Measurements from ENCODE around the gene SUGCT. TPM values are rescaled to one million over a fixed set of nuclear protein-coding genes. Genes with fewer than 3 reads are reported as not detected.

The SUGCT gene
- total RNA-seq, 2 experiments from 2014 or later, result 0.95 to 1.2 TPM

GRCh38 chr7:40595129-40595528 lies 460.3 kb downstream of the SUGCT start:
- DNase-seq, result no peak
- H3K9me3 Mint-ChIP-seq, result no peaks in the 10 kb centered on the region
- Histone ChIP-seq H3K9me3 (ENCODE audit: control insufficient read depth in 1 of 2, insufficient read depth in 1 of 2, low read length in 2 of 2) (no peaks in the 10 kb centered on the region), H3K36me3 (ENCODE audit: insufficient read depth, low read length) (no peaks in the 10 kb centered on the region), H3K27me3 (ENCODE audit: control insufficient read depth in 1 of 2, insufficient read depth in 2 of 2, low read length in 2 of 2) (no peaks in the 10 kb centered on the region), H3K27ac (ENCODE audit: low read depth in 1 of 2, low read length in 2 of 2) (no peak overlapping the region), H3K4me3 (ENCODE audit: low read length) (no peak overlapping the region), H3K4me1 (ENCODE audit: insufficient read depth, low read length) (no peaks in the 10 kb centered on the region)
- H3K4me1 Mint-ChIP-seq (ENCODE audit: low read depth), result peaks cover 17% of the 10 kb centered on the region
- H3K27me3 Mint-ChIP-seq, result no peaks in the 10 kb centered on the region
- ChIA-PET POLR2A (no interaction called here), CTCF (no interaction called here)
- no peak for TF ChIP-seq CTCF (IDR thresholded peaks at IDR 0.05)
- no peak overlapping the region for H3K4me3 Mint-ChIP-seq
- no peaks in the 10 kb centered on the region for H3K36me3 Mint-ChIP-seq (ENCODE audit: low read depth)
- ATAC-seq (ENCODE audit: poor library complexity), result no peak
- H3K27ac Mint-ChIP-seq, result no peak overlapping the region
- intact Hi-C loops (cut with DNase I, micrococcal nuclease), result no loop called here

- Mint-ChIP-seq H3K4me1 (ENCODE audit: low read depth) (peaks cover 17% of the 10 kb centered on the region), H3K27me3 (no peaks in the 10 kb centered on the region), H3K36me3 (ENCODE audit: low read depth) (no peaks in the 10 kb centered on the region), H3K9me3 (no peaks in the 10 kb centered on the region), H3K4me3 (no peak overlapping the region), H3K27ac (no peak overlapping the region)
- no peaks in the 10 kb centered on the region for H3K4me1 ChIP-seq (ENCODE audit: insufficient read depth, low read length)
- ATAC-seq (ENCODE audit: poor library complexity) (no peak), DNase-seq (no peak)
- H3K36me3 ChIP-seq (ENCODE audit: insufficient read depth, low read length), result no peaks in the 10 kb centered on the region
- no peaks in the 10 kb centered on the region for H3K9me3 ChIP-seq (ENCODE audit: control insufficient read depth in 1 of 2, insufficient read depth in 1 of 2, low read length in 2 of 2)
- TF ChIP-seq CTCF (IDR thresholded peaks at IDR 0.05), result no peak
- POLR2A ChIA-PET, result no interaction called here
- intact Hi-C loops (cut with DNase I, micrococcal nuclease), result no loop called here
- H3K27ac ChIP-seq (ENCODE audit: low read depth in 1 of 2, low read length in 2 of 2), result no peak overlapping the region
- CTCF ChIA-PET, result no interaction called here
- no peaks in the 10 kb centered on the region for H3K27me3 ChIP-seq (ENCODE audit: control insufficient read depth in 1 of 2, insufficient read depth in 2 of 2, low read length in 2 of 2)
- no peak overlapping the region for H3K4me3 ChIP-seq (ENCODE audit: low read length)
Observed at GRCh38 chr7:40595832-40596231, 461.0 kb downstream of the SUGCT start.

GRCh38 chr7:40597517-40597916 lies 462.7 kb downstream of the SUGCT start:
- CTCF ChIA-PET, result no interaction called here
- no peak overlapping the region for H3K27ac ChIP-seq (ENCODE audit: low read depth in 1 of 2, low read length in 2 of 2)
- no peak for DNase-seq
- H3K4me3 Mint-ChIP-seq, result no peak overlapping the region
- H3K4me1 ChIP-seq (ENCODE audit: insufficient read depth, low read length), result no peaks in the 10 kb centered on the region
- POLR2A ChIA-PET, result no interaction called here
- no peaks in the 10 kb centered on the region for H3K36me3 Mint-ChIP-seq (ENCODE audit: low read depth)
- no peak overlapping the region for H3K4me3 ChIP-seq (ENCODE audit: low read length)
- TF ChIP-seq CTCF (IDR thresholded peaks at IDR 0.05), result no peak
- H3K36me3 ChIP-seq (ENCODE audit: insufficient read depth, low read length), result no peaks in the 10 kb centered on the region
- no peaks in the 10 kb centered on the region for H3K27me3 Mint-ChIP-seq
- no peak for ATAC-seq (ENCODE audit: poor library complexity)
- intact Hi-C loops (cut with DNase I, micrococcal nuclease), result no loop called here
- H3K4me1 Mint-ChIP-seq (ENCODE audit: low read depth), result peaks cover 17% of the 10 kb centered on the region
- no peaks in the 10 kb centered on the region for H3K9me3 ChIP-seq (ENCODE audit: control insufficient read depth in 1 of 2, insufficient read depth in 1 of 2, low read length in 2 of 2)
- H3K27ac Mint-ChIP-seq, result no peak overlapping the region
- no peaks in the 10 kb centered on the region for H3K27me3 ChIP-seq (ENCODE audit: control insufficient read depth in 1 of 2, insufficient read depth in 2 of 2, low read length in 2 of 2)
- H3K9me3 Mint-ChIP-seq, result no peaks in the 10 kb centered on the region
